Measurements from ENCODE around the gene ASXL1.

The ASXL1 gene

DNA sequence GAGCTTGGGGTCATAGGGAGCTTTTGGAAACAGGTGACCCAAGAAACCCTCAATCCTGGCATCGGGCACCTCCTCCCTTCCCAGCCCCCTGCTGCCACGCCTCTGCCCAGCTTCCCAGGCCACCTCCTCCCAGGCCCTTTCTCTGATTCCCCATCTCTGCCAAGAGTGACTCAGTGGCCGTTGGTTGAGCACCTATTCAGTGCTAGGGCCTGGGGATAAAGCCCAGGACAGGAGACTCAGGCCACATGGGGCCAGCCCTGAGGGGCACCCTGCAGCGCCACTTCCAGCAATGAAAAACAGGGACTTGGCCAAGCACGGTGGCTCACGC lies 110.1 kb downstream of the ASXL1 start:
- no peak for ATAC-seq

DNA sequence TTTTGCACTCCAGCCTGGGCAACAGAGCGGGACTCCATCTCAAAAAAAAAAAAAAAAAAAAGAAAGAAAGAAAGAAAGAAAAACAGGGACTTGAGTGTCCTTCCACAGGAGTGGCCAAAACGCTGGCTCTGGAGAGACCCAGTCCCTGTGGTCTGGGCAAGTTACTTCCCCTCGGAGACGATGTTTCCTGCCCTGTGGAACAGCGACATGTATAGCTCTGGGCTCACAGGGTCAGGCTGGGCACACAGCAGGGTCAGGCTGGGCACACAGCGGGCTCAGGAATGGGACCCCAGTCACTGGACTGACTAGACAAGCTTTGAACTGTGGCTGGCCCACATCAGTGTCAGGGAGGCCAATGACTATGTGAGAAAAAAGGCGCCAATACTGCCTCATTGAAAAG lies 110.7 kb downstream of the ASXL1 start:
- no peak for ATAC-seq

DNA sequence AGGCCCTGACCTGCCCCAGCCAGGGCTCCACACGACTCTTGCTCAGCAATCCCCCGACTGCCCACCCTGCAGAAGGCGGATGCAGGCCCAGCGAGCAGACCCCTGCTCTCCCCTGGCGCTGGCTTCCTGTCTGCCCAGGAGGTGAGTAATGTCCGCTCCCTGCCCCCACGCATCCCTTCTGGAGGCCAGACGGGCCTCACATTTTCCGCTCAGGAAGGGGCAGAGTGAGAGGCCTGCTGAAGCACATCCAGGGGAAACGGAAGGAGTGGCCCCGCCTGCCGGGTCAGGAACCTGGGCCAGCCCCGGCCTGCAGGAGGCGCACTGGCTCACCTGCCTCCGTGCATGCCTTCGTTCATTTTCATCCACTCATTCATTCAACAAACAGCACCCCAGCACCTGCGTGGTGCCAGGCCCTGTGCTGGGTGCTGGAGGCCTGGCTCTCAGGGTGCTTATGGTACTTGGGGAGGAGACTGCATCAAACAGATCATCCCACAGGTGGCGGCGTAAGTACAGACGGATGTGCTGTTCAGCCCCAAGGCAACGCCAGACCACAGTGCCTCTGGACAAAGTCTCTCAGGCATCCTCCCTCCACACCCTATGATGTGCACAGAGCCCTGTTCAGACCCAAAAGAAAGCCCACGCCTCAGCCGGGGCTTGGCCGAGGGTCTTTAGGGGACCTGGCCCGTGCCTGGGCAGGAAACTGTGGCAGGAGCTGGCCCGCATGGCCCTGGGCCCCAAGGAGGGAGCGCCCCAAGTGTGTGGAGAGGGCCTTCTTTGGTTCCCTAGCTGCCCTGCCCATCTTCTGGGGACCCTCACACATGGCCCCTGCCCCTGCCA lies 112.1 kb downstream of the ASXL1 start:
- peak; percentile 31 to 36 for ATAC-seq

DNA sequence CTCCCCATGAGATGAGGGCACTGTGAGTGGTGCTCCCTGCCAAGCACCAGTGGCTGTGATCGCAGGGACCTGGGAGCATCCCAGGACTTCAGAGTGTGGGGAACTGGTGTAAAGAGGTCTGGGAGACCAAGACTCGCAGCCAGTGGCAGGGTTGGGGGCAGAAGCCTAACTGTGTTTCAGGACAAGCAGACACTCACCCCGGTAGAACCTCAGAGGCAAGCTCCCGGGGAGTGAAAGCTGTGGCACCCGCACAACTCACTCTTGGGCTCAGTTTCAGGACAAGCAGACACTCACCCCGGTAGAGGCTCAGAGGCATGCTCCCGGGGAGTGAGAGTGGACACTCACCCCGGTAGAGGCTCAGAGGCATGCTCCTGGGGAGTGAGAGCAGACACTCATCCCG lies 112.8 kb downstream of the ASXL1 start:
- ATAC-seq: no peak

DNA sequence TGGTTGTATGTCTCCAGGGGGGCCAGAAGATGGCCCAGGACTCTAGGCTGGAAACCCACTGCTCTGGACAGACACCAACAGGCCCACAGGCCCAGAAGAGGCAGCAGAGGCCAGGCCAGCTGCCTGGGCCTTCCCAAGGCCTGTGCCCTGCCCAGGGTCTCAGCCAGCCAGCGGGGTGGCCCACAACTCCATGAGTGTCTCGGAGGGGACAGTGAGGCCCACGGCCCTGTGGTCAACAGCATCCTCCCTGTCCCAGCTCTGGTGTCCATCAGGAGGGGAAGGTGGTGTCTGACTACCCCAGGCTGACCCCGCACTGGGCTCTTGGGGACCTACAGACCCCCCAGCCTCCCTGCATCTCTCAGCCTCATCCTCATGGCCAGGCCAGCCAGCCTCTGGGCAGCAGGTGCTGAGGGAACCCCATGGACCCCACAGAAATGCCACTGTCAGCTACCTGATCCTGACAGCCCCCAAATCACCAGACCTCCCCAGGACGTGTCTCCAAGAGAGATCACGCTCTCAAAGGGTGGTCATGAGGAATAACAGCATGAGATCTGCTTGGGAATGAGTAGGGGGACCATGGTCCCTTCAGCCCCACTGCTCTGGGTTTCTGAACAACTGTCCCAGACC lies 114.6 kb downstream of the ASXL1 start:
- ATAC-seq: no peak

DNA sequence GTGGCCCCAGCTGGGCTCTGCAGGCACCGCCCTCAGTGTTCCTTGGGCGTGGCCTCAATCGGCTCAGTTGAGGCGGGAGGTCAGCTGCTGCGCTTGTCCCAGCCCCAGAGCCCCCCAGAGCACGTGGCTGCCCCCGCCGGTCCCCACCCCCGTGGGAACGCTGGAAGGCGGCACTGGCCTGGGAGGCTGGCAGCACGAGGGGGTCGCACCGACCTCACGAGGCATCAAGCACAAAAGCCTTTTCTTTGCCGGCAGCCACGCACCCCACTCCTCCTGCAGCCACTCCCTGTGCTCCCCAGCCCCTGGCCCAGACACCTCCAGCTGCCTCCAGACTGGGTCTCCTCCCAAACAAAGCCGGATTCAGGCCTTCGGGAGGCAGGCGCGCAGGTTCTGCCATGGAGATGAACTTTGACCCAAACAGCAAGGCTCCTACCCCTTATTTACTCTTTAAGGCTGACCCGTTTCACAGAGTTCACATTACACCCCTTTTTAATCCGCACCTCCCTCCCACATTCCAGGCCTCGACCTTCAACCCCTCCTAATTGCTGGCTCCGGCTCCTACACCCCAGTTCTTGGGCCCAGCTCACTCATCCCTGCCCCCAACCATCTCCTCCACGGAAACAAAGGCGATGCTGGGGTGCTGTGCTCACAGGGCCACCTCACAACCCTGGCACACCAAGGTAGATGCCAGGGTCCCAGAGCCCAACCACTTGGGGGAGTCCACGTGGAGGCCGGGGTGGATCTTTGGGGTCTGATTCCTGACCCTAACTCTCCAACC lies 115.3 kb downstream of the ASXL1 start:
- no peak for ATAC-seq

DNA sequence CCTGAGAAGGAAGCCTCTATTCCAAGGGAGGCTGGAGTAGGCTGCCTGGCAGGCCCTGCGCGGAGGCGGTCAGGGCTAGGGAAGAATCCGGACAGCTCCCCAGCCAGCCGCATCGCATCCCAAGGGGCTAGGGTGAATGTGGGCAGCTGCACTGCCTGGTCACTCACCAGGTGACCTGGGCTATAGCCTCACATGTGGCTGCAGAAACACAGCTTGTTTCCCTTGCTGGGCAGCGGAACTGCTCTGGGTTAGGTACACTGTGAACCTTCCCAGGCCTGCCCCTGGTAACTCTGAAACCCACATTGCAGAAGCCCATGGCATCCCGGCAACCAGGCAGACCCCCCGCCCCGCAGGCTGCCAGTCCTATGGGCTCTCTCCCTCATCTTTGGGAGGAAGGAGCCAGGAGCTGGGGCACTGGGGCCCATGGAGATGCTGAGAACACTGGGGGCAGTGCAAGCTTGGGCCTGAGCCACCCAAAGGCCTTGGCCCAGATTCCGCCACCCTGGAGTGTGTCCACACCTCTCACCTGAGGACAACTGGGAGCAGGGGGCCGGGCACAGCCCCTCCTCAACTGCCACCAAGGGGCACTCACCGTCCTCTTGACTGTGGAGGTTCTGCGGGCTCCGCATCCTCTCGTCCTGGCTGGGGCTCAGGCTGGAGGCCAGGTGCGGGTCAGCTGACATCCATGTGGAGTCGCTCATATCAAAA lies 116.0 kb downstream of the ASXL1 start:
- no peak for ATAC-seq

DNA sequence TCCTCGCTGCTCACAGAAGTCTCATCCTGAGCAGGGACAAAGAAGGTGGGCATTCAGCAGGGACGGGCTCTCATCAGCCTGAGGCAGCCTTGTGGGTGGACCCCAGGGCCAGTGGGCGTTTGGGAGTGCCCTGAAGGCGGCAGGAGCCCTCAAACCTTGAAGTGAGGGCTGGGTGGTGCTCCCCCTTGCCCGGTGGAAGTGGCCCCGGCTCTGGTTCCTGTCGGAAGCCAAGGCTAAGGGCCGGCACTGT lies 116.5 kb downstream of the ASXL1 start:
- ATAC-seq: no peak

DNA sequence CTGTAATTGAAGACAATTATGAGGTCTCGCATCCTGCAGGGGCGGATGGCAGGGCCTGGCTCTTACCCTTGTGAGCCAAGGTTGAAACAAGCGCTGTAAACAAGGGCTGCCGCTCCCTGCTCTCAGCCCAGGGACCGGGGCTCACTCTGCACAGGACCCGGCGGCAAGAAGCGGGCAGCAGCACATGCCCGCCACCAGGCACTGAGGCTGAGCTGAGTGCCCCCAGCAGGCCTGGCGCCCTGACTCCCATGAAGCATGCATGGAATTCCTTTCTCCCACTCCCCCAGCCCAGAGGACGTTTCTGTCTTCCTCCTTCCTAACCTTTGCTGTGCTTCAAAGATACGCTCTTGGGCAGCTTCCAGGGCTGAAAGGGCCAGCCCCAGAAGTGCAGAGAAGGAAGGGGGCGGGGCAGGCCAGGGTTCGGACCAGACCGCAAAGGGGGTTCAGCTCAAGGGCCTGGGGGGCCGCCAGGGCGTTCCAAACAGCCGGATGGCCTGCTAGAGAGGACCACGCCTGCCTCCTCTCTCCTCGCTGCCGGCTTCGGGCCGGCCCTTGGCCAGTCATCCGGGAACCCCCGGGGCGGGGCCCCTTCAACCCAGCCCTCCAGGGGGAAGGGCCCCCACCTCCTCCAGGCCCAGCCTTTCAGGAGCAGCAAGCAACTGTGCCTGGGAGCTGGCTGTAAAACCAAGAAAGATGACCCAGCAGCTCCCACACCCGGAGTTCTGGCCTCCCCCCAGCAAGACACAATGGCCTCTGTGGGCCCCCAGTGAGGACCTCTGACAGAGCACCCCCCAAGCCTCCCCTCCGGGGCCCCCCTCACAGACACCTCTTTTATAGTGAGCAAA lies 117.1 kb downstream of the ASXL1 start:
- ATAC-seq: no peak

DNA sequence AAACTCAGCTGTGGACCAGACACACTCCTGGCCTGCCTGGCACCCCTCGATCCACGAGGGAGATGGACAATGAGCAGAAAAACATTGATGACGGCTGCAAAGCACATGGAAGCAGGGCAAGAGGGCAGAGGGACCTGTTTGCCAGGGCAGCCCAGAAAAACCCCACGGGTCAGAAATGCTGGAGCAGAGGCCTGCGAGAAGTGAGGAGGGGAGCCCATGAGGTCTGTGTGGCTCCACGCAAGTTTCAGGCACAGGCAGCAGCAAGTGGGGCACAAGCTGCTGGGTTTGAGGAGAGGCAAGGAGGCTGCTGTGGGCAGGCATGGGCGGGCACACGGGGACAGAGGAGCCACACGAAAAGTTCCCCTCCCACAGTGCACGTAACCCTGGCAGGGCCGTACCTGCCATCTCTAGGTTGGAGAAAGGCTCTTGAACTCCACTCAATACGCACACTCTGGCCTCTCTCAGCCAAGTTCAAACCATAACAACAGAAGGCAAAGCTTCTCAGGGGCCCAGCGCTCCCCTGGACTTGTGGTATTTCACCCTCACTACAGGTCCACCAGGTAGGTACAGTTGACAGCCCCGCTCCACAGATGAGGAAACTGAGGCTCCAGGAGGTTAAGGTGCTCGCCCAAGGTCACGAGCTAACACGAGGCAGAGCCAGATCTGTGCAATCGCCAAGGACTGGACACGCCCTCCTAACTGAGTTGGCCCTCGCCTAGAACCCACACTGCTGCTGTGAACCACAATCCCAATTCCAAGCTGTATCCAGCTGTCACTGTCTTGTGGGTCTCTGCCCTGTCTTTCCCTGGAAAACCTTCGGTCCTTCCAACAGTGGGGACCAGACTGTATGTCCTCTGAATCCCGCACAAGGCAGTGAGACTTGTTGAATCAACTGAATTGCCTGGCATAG lies 118.8 kb downstream of the ASXL1 start:
- no peak for ATAC-seq

DNA sequence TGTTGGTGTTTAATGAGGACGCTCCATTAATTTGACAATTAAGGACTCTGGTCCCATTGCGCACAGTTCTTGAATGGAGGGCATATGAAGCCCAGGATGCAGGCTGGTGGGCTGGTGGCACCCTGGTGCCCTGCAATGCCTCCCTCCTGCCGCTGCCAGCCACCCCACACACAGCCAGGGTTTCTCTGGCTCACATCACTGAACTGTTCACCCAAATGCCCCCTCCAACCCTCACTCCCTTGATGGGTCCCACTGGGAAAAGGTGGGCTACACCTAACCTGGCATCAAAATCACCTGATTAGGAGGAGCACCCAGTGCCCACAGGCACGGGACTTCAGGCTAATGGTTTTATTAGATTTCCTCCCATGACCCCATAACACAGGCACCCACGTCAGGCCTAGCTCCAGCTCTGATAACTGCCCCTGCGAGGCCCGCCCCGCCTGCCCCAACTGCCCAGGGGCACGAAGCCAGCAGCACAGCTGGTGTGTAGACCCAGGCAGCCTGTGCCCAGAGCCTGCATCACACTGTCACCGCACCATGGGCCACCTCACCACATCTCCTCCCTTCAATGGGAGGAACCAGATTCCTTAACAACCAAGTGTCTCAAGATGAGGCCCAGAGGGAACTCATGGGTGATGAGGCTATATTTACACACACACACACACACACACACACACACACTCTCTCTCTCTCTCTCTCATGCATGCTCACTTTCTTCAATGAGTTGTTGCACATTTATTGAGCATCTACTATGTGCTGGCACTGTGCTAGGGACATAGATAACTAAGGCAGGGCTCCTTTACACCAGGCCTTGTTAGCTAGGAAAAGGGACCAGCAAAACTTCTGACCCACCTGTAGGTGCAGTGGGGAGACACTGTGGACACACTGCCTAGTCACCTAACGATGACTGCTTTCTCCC lies 119.7 kb downstream of the ASXL1 start:
- ATAC-seq: no peak

DNA sequence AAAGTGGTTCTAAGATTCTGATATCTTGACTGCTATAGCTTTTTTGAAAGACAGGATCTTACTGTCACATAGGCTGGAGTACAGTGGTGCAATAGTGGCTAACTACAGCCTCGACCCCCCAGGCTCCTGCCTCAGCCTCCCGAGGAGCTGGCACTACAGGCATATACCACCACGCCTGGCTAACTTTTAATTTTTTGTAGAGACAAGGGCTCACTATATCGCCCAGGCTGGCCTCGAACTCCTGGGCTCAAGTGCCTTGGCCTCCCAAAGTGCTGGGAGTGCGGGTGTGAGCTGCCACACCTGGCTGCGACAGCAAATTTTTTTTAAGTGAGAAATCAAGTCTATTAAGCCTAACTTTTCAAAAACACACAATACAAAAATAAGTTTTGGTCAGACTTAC lies 120.4 kb downstream of the ASXL1 start:
- ATAC-seq: no peak

DNA sequence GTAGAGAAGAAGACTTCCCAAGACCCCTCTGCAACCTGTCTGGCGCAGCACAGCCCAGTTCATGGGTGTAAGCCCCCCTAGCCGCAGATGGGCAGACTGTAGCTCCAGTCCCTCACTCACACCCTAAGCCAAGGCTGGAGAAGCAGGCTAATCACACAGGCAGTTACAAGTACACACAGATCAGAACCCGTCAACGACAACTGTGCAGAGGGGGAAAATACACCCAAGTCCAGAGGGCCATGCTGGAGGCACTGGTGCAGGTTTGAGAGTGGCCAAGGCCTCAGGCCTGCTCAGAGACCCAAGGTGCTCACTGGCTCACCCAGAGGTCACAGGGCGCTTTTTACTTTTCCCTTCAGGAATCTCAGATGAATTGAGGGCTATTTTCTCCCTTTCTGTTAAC lies 120.9 kb downstream of the ASXL1 start:
- no peak for ATAC-seq

DNA sequence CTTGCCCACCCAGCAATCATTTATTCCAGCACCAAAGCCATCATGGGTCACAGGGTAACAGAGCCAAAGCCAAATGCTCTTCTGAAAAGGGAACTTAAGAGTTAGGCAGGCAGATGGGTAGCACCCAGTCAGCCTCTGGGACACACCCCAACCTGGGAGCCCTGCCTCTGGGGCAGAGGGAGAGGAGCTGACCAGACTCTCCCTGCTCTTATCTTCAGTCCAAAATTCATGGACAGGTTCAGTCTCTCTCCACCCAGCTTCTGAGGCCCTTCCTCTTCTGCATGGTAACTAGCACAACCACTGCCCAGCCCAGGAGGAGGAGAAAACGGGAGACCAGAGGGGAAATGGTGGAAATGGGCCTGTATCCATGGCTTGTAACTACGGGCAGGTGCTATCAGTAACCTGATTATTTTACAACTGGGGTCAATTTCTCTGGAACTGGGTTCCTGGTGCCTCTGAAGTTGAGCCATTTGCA lies 121.6 kb downstream of the ASXL1 start:
- ATAC-seq: no peak

DNA sequence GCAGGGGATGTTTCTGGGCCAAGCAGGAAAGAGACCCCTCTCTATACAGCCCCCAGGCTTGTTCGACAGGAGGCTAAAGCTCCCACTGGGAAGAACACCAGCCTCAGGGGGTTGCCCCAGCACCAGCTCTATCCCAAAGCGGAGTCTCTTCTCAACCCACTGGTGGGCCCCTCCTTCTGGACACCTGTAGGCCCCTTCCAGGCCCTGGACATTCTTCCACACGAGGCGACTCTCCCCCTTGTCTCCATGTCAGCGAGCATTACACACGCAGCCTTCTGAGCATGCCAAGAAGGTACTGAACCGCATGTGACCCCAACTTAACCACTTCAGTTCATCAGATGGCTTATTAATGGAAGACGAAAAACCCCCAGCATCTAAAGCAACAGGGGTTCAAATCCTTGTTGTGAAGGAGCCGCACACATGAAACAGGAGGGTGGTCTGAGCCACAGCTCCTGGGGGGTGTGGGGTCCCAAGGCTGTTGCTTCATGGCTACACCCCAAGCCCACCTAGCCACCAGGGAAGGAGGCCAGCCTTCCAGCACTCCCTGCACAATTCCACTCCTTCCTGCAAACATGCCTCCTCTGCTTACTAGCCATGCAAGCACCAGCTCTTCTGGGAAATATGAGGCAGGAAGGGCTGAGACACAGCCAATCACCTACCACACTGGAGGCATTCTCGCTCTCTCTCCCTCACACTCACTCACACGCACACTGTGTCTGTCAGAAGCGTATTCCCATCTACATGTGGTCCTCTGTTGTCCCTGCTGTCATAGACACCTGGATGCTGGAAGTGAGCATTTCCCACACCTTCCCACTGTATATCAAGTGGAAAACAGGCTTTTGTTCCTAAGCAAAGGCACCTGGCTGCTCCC lies 122.5 kb downstream of the ASXL1 start:
- no peak for ATAC-seq

DNA sequence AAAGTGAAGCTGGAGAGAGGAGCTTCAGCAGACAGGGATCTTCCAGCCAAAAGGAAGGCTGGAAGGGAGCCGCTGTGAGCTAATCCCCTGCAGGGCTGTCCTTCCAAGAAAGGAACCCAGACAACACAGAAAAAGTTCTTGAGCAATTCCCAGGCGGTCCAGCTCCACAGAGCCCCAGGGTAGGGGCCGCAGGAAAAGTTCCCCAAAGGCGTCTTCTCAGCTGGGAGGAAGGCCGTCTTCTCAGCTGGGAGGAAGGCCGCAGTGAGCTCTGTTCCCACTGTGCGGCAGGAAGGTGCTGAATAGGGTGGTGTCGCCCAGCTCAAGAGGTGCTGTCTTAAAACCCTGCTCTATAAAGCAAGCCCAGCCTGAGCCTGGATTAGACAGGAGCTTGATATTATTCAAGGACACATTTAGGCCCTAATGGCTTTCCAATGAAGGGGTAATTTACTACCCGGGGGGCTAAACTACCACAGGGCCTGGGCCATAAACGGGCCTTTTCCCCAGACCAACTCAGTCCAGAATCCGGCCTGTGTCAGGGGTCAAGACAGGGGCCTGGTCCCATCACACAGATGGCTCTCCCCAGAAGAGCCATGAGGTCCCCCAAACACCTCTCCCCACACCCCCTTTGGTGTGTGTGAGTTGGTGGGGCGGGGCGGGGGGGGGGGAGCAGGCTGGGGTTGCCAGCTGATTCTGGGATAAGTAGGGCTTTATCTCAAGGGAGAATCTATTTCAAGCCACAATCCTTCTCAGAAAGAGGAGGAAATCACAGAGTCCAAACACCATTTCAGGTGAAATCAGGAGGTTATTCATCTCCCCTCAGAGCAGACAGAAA lies 123.4 kb downstream of the ASXL1 start:
- ATAC-seq: no peak

DNA sequence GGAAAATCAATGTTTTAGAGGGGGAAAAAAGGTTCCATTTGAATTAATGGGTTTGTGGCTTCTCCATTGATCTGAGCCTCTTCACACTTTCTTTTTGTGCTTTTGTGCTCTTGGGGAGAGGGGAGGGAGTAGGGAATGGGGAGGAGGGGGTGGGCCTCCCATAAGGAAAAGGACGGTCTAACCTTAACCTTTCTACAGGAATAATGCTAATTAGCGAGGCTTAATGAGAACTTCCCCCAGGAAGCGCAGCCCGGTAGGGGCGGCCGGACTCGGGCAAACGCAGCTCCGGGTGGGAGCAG lies 124.0 kb downstream of the ASXL1 start:
- no peak for ATAC-seq

Measured in activated CD4-positive, CD25-positive, alpha-beta regulatory T cell treated with anti-CD3 and anti-CD28 coated beads, Interleukin-2, amount 50 U/mL, for 24 hours (primary cell).